ENCODE measurements around the gene SLC35D2.
A peak's percentile ranks its signal among the peaks of the same experiment; 100 is the strongest.

SLC35D2 gene

GRCh38 chr9:96418083-96418919 is 34.8 kb upstream of the SLC35D2 start, which contains the start of gene ZNF367 (continued):
- no peak for TF ChIP-seq ZNF26 (tag by site-specific recombination; IDR thresholded peaks at IDR 0.05)
- no peak for TF ChIP-seq ZNF843 (tag by site-specific recombination; IDR thresholded peaks at IDR 0.05)
- no peak for TF ChIP-seq ZNF140 (tag by site-specific recombination; IDR thresholded peaks at IDR 0.05)
- no peak for TF ChIP-seq PRDM2 (tag by site-specific recombination; IDR thresholded peaks at IDR 0.05; ENCODE audit: borderline replicate concordance)
- TF ChIP-seq KLF17 (tag by site-specific recombination; IDR thresholded peaks at IDR 0.05): 0 out of 2 replicates have a peak, but pooled peaks have one; percentile 47
- TF ChIP-seq BCL11B (tag by site-specific recombination; IDR thresholded peaks at IDR 0.05; ENCODE audit: low read depth): no peak
- no peak for TF ChIP-seq SCRT1 (tag by site-specific recombination; IDR thresholded peaks at IDR 0.05; ENCODE audit: borderline replicate concordance)
- TF ChIP-seq TRIM28 (IDR thresholded peaks at IDR 0.05; ENCODE audit: borderline replicate concordance, low read length): no peak
- peak; percentile 31; the same call in 1 of the 2 replicates for TF ChIP-seq GLIS2 (tag by site-specific recombination; IDR thresholded peaks at IDR 0.05)
- TF ChIP-seq ZNF501 (tag by site-specific recombination; IDR thresholded peaks at IDR 0.05): 0 out of 2 replicates have a peak, but pooled peaks have one; percentile 74
- peak; percentile 70 for TF ChIP-seq ZBTB26 (tag by site-specific recombination; optimal IDR thresholded peaks at IDR 0.05)
- no peak for TF ChIP-seq TSHZ1 (tag by site-specific recombination; IDR thresholded peaks at IDR 0.05; ENCODE audit: borderline replicate concordance)
- no peak for TF ChIP-seq PRDM1 (tag by site-specific recombination; IDR thresholded peaks at IDR 0.05)
- TF ChIP-seq ZNF658 (tag by site-specific recombination; IDR thresholded peaks at IDR 0.05): no peak
- TF ChIP-seq ZNF639 (tag by site-specific recombination; IDR thresholded peaks at IDR 0.05): no peak
- TF ChIP-seq KLF8 (tag by site-specific recombination; IDR thresholded peaks at IDR 0.05): peak; percentile 58; the same call in 1 of the 2 replicates
- peak; percentile 40; the same call in 1 of the 2 replicates for TF ChIP-seq ZBTB21 (tag by site-specific recombination; IDR thresholded peaks at IDR 0.05)
- no peak for TF ChIP-seq ZNF121 (tag by site-specific recombination; IDR thresholded peaks at IDR 0.05)
- TF ChIP-seq ZNF473 (tag by site-specific recombination; IDR thresholded peaks at IDR 0.05): no peak
- peak; percentile 19; the same call in 1 of the 2 replicates for TF ChIP-seq SCRT2 (tag by site-specific recombination; IDR thresholded peaks at IDR 0.05)
- TF ChIP-seq ZNF155 (tag by site-specific recombination; IDR thresholded peaks at IDR 0.05): no peak
- peak; percentile 62; the same call in 1 of the 2 replicates for TF ChIP-seq KLF9 (tag by site-specific recombination; IDR thresholded peaks at IDR 0.05; ENCODE audit: low read depth)
- TF ChIP-seq HOXD13 (CRISPR knock-in tag; IDR thresholded peaks at IDR 0.05; ENCODE audit: borderline replicate concordance): peak; percentile 84; the same call in 1 of the 2 replicates

All from HEK293 (cell line).